Measurements from ENCODE around the gene TEK.

The TEK gene

DNA sequence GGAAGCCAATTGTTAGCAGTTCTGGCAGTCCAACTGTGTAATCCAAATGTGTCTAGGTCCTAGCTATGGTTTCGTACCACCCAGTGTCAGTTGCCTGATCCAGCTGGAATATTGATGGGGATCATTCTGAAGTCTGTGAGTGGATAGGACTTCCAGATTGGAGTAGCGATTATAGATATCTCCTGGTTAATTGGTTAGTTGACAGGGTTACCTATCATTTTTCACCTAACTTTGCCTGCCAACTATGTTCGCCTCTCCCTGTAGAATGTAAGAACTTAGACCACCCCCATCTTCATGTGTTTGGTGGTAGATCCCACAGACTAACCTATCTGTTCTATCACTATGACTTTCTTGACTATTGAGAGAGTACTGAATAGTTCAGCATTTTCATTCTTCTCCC lies 59.9 kb downstream of the TEK start (continued):
- TF ChIP-seq SNAI2 (CRISPR knock-in tag; IDR thresholded peaks at IDR 0.05) (no peak), GLIS3 (CRISPR knock-in tag; IDR thresholded peaks at IDR 0.05) (no peak), BACH2 (CRISPR knock-in tag; IDR thresholded peaks at IDR 0.05; ENCODE audit: borderline replicate concordance) (no peak), RARB (CRISPR knock-in tag; IDR thresholded peaks at IDR 0.05) (no peak), ZFP30 (CRISPR knock-in tag; IDR thresholded peaks at IDR 0.05) (no peak), ZNF565 (CRISPR knock-in tag; conservative IDR thresholded peaks at IDR 0.05; ENCODE audit: low read depth) (no peak), ZC3H10 (CRISPR knock-in tag; IDR thresholded peaks at IDR 0.05) (no peak), ARNTL (CRISPR knock-in tag; IDR thresholded peaks at IDR 0.05; ENCODE audit: borderline replicate concordance, low read depth) (no peak), ZNF8 (CRISPR knock-in tag; IDR thresholded peaks at IDR 0.05) (no peak), ISL1 (CRISPR knock-in tag; IDR thresholded peaks at IDR 0.05) (no peak), PPARA (CRISPR knock-in tag; IDR thresholded peaks at IDR 0.05; ENCODE audit: borderline replicate concordance) (no peak), ZFP3 (CRISPR knock-in tag; IDR thresholded peaks at IDR 0.05) (no peak)

DNA sequence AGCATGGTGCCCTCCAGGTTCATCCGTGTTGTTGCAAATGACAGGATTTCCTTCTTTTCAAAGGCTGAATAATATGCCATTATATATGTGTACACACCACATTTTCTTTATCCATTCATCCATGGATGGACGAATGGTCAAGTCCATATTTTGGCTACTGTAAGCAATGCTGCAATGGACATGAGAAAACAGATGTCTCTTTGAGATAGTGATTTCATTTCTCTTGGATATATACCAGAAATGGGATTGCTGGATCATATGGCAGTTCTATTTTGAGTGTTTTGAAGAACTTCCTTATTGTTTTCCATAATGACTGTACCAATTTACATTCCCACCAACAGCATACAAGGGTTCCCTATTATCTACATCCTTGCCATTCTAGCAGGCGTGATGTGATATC lies 67.9 kb downstream of the TEK start:
- TF ChIP-seq ARNTL (CRISPR knock-in tag; IDR thresholded peaks at IDR 0.05; ENCODE audit: borderline replicate concordance, low read depth) (no peak), BACH2 (CRISPR knock-in tag; IDR thresholded peaks at IDR 0.05; ENCODE audit: borderline replicate concordance) (no peak), ESRRG (CRISPR knock-in tag; IDR thresholded peaks at IDR 0.05) (no peak), GLIS3 (CRISPR knock-in tag; IDR thresholded peaks at IDR 0.05) (no peak), ZFP30 (CRISPR knock-in tag; IDR thresholded peaks at IDR 0.05) (no peak), TOX (CRISPR knock-in tag; IDR thresholded peaks at IDR 0.05; ENCODE audit: borderline replicate concordance) (no peak), ZFP3 (CRISPR knock-in tag; IDR thresholded peaks at IDR 0.05) (no peak), PPARA (CRISPR knock-in tag; IDR thresholded peaks at IDR 0.05; ENCODE audit: borderline replicate concordance) (no peak), ISL1 (CRISPR knock-in tag; IDR thresholded peaks at IDR 0.05) (no peak), ZC3H10 (CRISPR knock-in tag; IDR thresholded peaks at IDR 0.05) (no peak), OSR1 (CRISPR knock-in tag; IDR thresholded peaks at IDR 0.05) (no peak), RARB (CRISPR knock-in tag; IDR thresholded peaks at IDR 0.05) (no peak), TCF4 (CRISPR knock-in tag; IDR thresholded peaks at IDR 0.05; ENCODE audit: borderline replicate concordance) (no peak)
- TF ChIP-seq, protein P1, sequence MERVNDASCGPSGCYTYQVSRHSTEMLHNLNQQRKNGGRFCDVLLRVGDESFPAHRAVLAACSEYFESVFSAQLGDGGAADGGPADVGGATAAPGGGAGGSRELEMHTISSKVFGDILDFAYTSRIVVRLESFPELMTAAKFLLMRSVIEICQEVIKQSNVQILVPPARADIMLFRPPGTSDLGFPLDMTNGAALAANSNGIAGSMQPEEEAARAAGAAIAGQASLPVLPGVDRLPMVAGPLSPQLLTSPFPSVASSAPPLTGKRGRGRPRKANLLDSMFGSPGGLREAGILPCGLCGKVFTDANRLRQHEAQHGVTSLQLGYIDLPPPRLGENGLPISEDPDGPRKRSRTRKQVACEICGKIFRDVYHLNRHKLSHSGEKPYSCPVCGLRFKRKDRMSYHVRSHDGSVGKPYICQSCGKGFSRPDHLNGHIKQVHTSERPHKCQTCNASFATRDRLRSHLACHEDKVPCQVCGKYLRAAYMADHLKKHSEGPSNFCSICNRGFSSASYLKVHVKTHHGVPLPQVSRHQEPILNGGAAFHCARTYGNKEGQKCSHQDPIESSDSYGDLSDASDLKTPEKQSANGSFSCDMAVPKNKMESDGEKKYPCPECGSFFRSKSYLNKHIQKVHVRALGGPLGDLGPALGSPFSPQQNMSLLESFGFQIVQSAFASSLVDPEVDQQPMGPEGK (CRISPR knock-in tag; IDR thresholded peaks at IDR 0.05; ENCODE audit: borderline replicate concordance), result no peak
- TF ChIP-seq, protein P2, sequence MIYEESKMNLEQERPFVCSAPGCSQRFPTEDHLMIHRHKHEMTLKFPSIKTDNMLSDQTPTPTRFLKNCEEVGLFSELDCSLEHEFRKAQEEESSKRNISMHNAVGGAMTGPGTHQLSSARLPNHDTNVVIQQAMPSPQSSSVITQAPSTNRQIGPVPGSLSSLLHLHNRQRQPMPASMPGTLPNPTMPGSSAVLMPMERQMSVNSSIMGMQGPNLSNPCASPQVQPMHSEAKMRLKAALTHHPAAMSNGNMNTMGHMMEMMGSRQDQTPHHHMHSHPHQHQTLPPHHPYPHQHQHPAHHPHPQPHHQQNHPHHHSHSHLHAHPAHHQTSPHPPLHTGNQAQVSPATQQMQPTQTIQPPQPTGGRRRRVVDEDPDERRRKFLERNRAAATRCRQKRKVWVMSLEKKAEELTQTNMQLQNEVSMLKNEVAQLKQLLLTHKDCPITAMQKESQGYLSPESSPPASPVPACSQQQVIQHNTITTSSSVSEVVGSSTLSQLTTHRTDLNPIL (CRISPR knock-in tag; IDR thresholded peaks at IDR 0.05; ENCODE audit: low read depth), result no peak
- TF ChIP-seq, protein P3, sequence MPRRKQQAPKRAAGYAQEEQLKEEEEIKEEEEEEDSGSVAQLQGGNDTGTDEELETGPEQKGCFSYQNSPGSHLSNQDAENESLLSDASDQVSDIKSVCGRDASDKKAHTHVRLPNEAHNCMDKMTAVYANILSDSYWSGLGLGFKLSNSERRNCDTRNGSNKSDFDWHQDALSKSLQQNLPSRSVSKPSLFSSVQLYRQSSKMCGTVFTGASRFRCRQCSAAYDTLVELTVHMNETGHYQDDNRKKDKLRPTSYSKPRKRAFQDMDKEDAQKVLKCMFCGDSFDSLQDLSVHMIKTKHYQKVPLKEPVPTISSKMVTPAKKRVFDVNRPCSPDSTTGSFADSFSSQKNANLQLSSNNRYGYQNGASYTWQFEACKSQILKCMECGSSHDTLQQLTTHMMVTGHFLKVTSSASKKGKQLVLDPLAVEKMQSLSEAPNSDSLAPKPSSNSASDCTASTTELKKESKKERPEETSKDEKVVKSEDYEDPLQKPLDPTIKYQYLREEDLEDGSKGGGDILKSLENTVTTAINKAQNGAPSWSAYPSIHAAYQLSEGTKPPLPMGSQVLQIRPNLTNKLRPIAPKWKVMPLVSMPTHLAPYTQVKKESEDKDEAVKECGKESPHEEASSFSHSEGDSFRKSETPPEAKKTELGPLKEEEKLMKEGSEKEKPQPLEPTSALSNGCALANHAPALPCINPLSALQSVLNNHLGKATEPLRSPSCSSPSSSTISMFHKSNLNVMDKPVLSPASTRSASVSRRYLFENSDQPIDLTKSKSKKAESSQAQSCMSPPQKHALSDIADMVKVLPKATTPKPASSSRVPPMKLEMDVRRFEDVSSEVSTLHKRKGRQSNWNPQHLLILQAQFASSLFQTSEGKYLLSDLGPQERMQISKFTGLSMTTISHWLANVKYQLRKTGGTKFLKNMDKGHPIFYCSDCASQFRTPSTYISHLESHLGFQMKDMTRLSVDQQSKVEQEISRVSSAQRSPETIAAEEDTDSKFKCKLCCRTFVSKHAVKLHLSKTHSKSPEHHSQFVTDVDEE (CRISPR knock-in tag; IDR thresholded peaks at IDR 0.05), result no peak
- TF ChIP-seq, protein P4, sequence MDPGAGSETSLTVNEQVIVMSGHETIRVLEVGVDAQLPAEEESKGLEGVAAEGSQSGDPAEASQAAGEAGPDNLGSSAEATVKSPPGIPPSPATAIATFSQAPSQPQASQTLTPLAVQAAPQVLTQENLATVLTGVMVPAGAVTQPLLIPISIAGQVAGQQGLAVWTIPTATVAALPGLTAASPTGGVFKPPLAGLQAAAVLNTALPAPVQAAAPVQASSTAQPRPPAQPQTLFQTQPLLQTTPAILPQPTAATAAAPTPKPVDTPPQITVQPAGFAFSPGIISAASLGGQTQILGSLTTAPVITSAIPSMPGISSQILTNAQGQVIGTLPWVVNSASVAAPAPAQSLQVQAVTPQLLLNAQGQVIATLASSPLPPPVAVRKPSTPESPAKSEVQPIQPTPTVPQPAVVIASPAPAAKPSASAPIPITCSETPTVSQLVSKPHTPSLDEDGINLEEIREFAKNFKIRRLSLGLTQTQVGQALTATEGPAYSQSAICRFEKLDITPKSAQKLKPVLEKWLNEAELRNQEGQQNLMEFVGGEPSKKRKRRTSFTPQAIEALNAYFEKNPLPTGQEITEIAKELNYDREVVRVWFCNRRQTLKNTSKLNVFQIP (CRISPR knock-in tag; IDR thresholded peaks at IDR 0.05; ENCODE audit: borderline replicate concordance, low read depth), result no peak
- no peak for ATAC-seq

DNA sequence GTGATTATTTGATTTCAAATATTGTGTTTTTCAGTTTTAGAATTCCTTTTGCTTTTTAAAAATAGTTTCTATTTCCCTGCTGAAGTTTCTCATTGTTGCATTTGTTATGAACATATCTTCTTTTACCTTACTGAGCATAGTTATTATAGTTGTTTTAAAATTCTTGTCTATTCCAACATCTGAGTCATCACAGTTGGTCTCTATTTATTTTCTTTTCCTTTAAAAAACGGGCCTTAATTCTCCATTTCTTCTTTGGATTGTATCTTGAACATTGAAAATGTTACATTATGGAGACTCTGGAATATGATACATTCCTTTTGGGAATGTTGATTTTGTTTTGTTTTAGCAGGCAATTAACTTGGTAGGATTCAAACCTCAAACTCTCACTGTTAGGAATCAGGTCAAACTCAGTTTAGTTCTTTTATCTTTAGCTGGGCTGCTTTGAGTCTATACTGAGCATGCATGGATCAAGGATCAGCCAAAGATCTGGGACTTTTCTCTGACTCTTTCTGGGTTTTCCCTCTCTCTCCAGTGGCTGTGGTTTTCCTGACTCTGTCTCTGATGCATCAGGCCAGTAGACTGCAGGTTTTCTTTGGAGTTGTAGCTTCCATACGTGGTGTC lies 70.3 kb downstream of the TEK start:
- no peak for ATAC-seq
- TF ChIP-seq CSDC2 (CRISPR knock-in tag; IDR thresholded peaks at IDR 0.05) (no peak), SNAI2 (CRISPR knock-in tag; IDR thresholded peaks at IDR 0.05) (no peak), TCF4 (CRISPR knock-in tag; IDR thresholded peaks at IDR 0.05; ENCODE audit: borderline replicate concordance) (no peak), ZFP30 (CRISPR knock-in tag; IDR thresholded peaks at IDR 0.05) (no peak), GLIS3 (CRISPR knock-in tag; IDR thresholded peaks at IDR 0.05) (no peak), TOX (CRISPR knock-in tag; IDR thresholded peaks at IDR 0.05; ENCODE audit: borderline replicate concordance) (no peak), ISL1 (CRISPR knock-in tag; IDR thresholded peaks at IDR 0.05) (no peak), ARNTL (CRISPR knock-in tag; IDR thresholded peaks at IDR 0.05; ENCODE audit: borderline replicate concordance, low read depth) (no peak)
- TF ChIP-seq, protein P3 (CRISPR knock-in tag; IDR thresholded peaks at IDR 0.05), result no peak
- TF ChIP-seq, protein P5, sequence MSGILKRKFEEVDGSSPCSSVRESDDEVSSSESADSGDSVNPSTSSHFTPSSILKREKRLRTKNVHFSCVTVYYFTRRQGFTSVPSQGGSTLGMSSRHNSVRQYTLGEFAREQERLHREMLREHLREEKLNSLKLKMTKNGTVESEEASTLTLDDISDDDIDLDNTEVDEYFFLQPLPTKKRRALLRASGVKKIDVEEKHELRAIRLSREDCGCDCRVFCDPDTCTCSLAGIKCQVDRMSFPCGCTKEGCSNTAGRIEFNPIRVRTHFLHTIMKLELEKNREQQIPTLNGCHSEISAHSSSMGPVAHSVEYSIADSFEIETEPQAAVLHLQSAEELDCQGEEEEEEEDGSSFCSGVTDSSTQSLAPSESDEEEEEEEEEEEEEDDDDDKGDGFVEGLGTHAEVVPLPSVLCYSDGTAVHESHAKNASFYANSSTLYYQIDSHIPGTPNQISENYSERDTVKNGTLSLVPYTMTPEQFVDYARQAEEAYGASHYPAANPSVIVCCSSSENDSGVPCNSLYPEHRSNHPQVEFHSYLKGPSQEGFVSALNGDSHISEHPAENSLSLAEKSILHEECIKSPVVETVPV (CRISPR knock-in tag; IDR thresholded peaks at IDR 0.05), result no peak
- TF ChIP-seq, protein P4 (CRISPR knock-in tag; IDR thresholded peaks at IDR 0.05; ENCODE audit: borderline replicate concordance, low read depth), result no peak

Measured in SK-N-SH treated with all-trans-retinoic acid at 6 μM for 48 hours (cell line).